Measurements from ENCODE around the gene PBX3. TPM values are rescaled to one million over a fixed set of nuclear protein-coding genes. Genes with fewer than 3 reads are reported as not detected.

Gene PBX3
- total RNA-seq, 2 experiments from 2014 or later, result 25.3 to 30.8 TPM

DNA sequence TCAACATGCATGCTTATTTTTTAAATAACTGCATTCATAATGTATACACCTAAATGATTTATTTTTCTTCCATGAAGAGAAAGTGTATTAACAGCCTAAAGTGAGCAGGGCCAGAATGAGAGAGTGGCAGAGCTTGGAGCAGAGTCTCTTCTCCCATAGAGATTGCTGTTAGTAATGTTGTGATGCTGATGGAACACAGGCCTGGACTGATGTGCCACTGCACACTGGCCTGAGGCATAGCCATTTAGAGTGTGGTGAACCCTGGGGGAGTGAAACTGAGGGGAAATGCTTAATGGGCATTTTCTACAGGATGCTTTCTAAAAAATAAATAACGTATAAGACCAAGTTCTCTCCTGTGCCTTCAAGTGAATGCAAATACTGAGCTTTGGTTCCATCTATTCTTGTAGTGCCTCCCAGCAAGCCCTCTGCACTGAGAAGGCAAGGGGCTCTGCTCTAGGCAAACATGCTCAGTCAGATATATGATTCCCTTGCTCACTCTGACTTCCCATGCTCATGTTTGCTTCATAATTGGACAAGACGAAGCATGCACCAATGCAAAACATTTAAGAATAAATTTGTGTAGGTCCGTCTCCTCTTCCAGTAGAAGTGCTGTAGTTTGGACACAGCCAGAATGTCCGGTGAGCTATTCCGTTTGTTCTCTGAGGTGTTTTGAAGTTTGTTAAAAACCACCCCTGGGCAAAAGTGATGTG is 185.7 kb downstream of the PBX3 start:
- H3K9me3 Mint-ChIP-seq, result no peaks in the 10 kb centered on the region
- intact Hi-C loops (cut with DNase I, micrococcal nuclease), result no loop called here

GRCh38 chr9:125942125-125942524 is 195.0 kb downstream of the PBX3 start:
- no peaks in the 10 kb centered on the region for H3K4me1 ChIP-seq (ENCODE audit: insufficient read depth, low read length)
- H3K9me3 ChIP-seq (ENCODE audit: control insufficient read depth in 1 of 2, insufficient read depth in 1 of 2, low read length in 2 of 2), result peaks cover 4 to 7% of the 10 kb centered on the region in 2 experiments
- H3K36me3 ChIP-seq (ENCODE audit: insufficient read depth, low read length), result no peaks in the 10 kb centered on the region
- TF ChIP-seq CTCF (IDR thresholded peaks at IDR 0.05), result no peak
- H3K36me3 Mint-ChIP-seq (ENCODE audit: low read depth), result peaks cover 50% of the 10 kb centered on the region
- ATAC-seq (ENCODE audit: poor library complexity), result no peak
- H3K27me3 ChIP-seq (ENCODE audit: control insufficient read depth in 1 of 2, insufficient read depth in 2 of 2, low read length in 2 of 2), result no peaks in the 10 kb centered on the region
- CTCF ChIA-PET, result no interaction called here
- no peak overlapping the region for H3K4me3 ChIP-seq (ENCODE audit: low read length)
- H3K27ac ChIP-seq (ENCODE audit: low read depth in 1 of 2, low read length in 2 of 2), result no peak overlapping the region
- no peak overlapping the region for H3K27ac Mint-ChIP-seq
- H3K9me3 Mint-ChIP-seq, result peaks cover 13% of the 10 kb centered on the region
- POLR2A ChIA-PET, result no interaction called here
- no peaks in the 10 kb centered on the region for H3K27me3 Mint-ChIP-seq
- intact Hi-C loops (cut with DNase I, micrococcal nuclease), result no loop called here
- no peak for DNase-seq
- no peaks in the 10 kb centered on the region for H3K4me1 Mint-ChIP-seq (ENCODE audit: low read depth)
- H3K4me3 Mint-ChIP-seq, result no peak overlapping the region

More for the DNA sequence above, 185.7 kb downstream of the PBX3 start:
- Mint-ChIP-seq H3K27ac (no peak overlapping the region), H3K4me3 (no peak overlapping the region), H3K36me3 (ENCODE audit: low read depth) (peaks cover 22% of the 10 kb centered on the region), H3K27me3 (no peaks in the 10 kb centered on the region), H3K4me1 (ENCODE audit: low read depth) (no peaks in the 10 kb centered on the region)
- CTCF ChIA-PET, result no interaction called here
- ATAC-seq (ENCODE audit: poor library complexity) (no peak), DNase-seq (no peak)
- Histone ChIP-seq H3K9me3 (ENCODE audit: control insufficient read depth in 1 of 2, insufficient read depth in 1 of 2, low read length in 2 of 2) (no peaks in the 10 kb centered on the region), H3K36me3 (ENCODE audit: insufficient read depth, low read length) (peaks cover 16% of the 10 kb centered on the region), H3K27ac (ENCODE audit: low read depth in 1 of 2, low read length in 2 of 2) (no peak overlapping the region), H3K4me1 (ENCODE audit: insufficient read depth, low read length) (no peaks in the 10 kb centered on the region), H3K27me3 (ENCODE audit: control insufficient read depth in 1 of 2, insufficient read depth in 2 of 2, low read length in 2 of 2) (no peaks in the 10 kb centered on the region), H3K4me3 (ENCODE audit: low read length) (no peak overlapping the region)
- POLR2A ChIA-PET, result no interaction called here
- no peak for TF ChIP-seq CTCF (IDR thresholded peaks at IDR 0.05)

DNA sequence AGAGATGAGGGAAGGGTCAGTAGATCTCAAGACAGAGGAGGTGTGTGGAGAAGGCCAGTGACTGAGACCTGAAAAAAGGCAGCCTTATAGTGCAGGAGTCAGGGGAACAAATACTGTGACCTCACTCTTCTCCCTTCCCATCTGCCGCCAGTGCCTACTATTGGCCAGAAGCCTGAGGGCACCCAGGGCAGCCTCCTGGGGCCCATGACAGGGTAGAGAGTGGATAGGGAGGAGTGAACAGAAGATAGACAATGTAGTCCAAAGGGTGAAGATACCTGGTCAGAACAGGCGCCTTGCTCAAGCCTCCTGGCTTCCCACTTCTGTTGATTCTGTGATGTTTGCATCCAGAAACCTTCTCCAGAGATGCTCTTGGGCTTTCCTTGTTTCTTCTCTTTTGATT is 196.7 kb downstream of the PBX3 start:
- H3K4me3 Mint-ChIP-seq, result no peak overlapping the region
- POLR2A ChIA-PET, result no interaction called here
- DNase-seq, result no peak
- no peaks in the 10 kb centered on the region for H3K27me3 Mint-ChIP-seq
- no peak for TF ChIP-seq CTCF (IDR thresholded peaks at IDR 0.05)
- CTCF ChIA-PET, result no interaction called here
- peaks cover 13% of the 10 kb centered on the region for H3K9me3 Mint-ChIP-seq
- H3K4me1 ChIP-seq (ENCODE audit: insufficient read depth, low read length), result no peaks in the 10 kb centered on the region
- H3K27ac ChIP-seq (ENCODE audit: low read depth in 1 of 2, low read length in 2 of 2), result no peak overlapping the region
- intact Hi-C loops (cut with DNase I, micrococcal nuclease), result no loop called here
- no peak for ATAC-seq (ENCODE audit: poor library complexity)
- no peaks in the 10 kb centered on the region for H3K4me1 Mint-ChIP-seq (ENCODE audit: low read depth)
- H3K36me3 Mint-ChIP-seq (ENCODE audit: low read depth), result peaks cover 47% of the 10 kb centered on the region
- no peak overlapping the region for H3K4me3 ChIP-seq (ENCODE audit: low read length)
- H3K27ac Mint-ChIP-seq, result no peak overlapping the region
- no peaks in the 10 kb centered on the region for H3K36me3 ChIP-seq (ENCODE audit: insufficient read depth, low read length)
- H3K9me3 ChIP-seq (ENCODE audit: control insufficient read depth in 1 of 2, insufficient read depth in 1 of 2, low read length in 2 of 2), result peaks cover 4 to 7% of the 10 kb centered on the region in 2 experiments
- H3K27me3 ChIP-seq (ENCODE audit: control insufficient read depth in 1 of 2, insufficient read depth in 2 of 2, low read length in 2 of 2), result no peaks in the 10 kb centered on the region

All from CD4-positive, alpha-beta T cell (primary cell).